AML-193 (cell line): ENCODE measurements around the gene RC3H2.
"Not testable (repeated sequence)": the region's sequence is repeated elsewhere in the genome, so short reads cannot be mapped to it uniquely, and the experiment has no call there.

ENCODE experiments used
- DNase-seq, 2 experiments: peaks; one replicate each; lab custom pipeline; 2025; lab: John Stamatoyannopoulos, UW

RC3H2 gene

GRCh38 chr9:122918310-122918709, 13.2 kb upstream of the RC3H2 start:
- DNase-seq: no peak

- peak; percentile 69 to 72 for DNase-seq
These were observed 8.0 kb upstream of the RC3H2 start, which contains the start of gene ZBTB6 for GRCh38 chr9:122912964-122913673. ZBTB6 (minus strand) TSS chr9:122913323; CDS start chr9:122912072, 1,251 bp downstream.

- no peak for DNase-seq
These were observed 7.5 kb upstream of the RC3H2 start for GRCh38 chr9:122912671-122912963.

- not testable (repeated sequence) for DNase-seq
These were observed 963 bp upstream of the RC3H2 start for GRCh38 chr9:122906122-122906521.

GRCh38 chr9:122904466-122904822, 715 bp downstream of the RC3H2 start:
- no peak for DNase-seq

GRCh38 chr9:122900791-122901190, 4.4 kb downstream of the RC3H2 start:
- peak; percentile 44 to 48 for DNase-seq

- DNase-seq: no peak
These were observed 7.2 kb downstream of the RC3H2 start for GRCh38 chr9:122897969-122898368.

- no peak for DNase-seq
These were observed 16.7 kb downstream of the RC3H2 start for GRCh38 chr9:122888480-122888879.

GRCh38 chr9:122883125-122883524, 22.0 kb downstream of the RC3H2 start:
- DNase-seq: no peak

- no peak for DNase-seq
These were observed 25.7 kb downstream of the RC3H2 start for GRCh38 chr9:122879443-122879842.

- no peak for DNase-seq
These were observed 29.6 kb downstream of the RC3H2 start for GRCh38 chr9:122875523-122875922.

- not testable (repeated sequence) for DNase-seq
These were observed 37.9 kb downstream of the RC3H2 start for GRCh38 chr9:122867276-122867675.

- no peak for DNase-seq
These were observed 39.1 kb downstream of the RC3H2 start for GRCh38 chr9:122866079-122866478.

GRCh38 chr9:122865300-122865699, 39.9 kb downstream of the RC3H2 start:
- DNase-seq: no peak

GRCh38 chr9:122863407-122863806, 41.8 kb downstream of the RC3H2 start:
- DNase-seq: no peak

GRCh38 chr9:122860319-122861142, 44.6 kb downstream of the RC3H2 start:
- no peak for DNase-seq

GRCh38 chr9:122857815-122858214, 47.3 kb downstream of the RC3H2 start:
- DNase-seq: no peak

- not testable (repeated sequence) for DNase-seq
These were observed 52.9 kb downstream of the RC3H2 start for GRCh38 chr9:122852085-122852786.

GRCh38 chr9:122848256-122848943, 56.8 kb downstream of the RC3H2 start:
- DNase-seq: no peak

- no peak for DNase-seq
These were observed 58.7 kb downstream of the RC3H2 start for GRCh38 chr9:122846371-122846940.

GRCh38 chr9:122845116-122845515, 60.0 kb downstream of the RC3H2 start:
- DNase-seq: no peak

- DNase-seq: no peak
These were observed 61.0 kb downstream of the RC3H2 start for GRCh38 chr9:122844137-122844536.
